ENCODE data around the gene GMCL2. TPM values are rescaled to one million over a fixed set of nuclear protein-coding genes. Genes with fewer than 3 reads are reported as not detected.

GMCL2 gene
- total and polyA plus RNA-seq, 9 of the 15 experiments (the other 6 are each of a cell fraction or from before 2014, with no cell fraction given), result 0.04 TPM; not detected in 8

DNA sequence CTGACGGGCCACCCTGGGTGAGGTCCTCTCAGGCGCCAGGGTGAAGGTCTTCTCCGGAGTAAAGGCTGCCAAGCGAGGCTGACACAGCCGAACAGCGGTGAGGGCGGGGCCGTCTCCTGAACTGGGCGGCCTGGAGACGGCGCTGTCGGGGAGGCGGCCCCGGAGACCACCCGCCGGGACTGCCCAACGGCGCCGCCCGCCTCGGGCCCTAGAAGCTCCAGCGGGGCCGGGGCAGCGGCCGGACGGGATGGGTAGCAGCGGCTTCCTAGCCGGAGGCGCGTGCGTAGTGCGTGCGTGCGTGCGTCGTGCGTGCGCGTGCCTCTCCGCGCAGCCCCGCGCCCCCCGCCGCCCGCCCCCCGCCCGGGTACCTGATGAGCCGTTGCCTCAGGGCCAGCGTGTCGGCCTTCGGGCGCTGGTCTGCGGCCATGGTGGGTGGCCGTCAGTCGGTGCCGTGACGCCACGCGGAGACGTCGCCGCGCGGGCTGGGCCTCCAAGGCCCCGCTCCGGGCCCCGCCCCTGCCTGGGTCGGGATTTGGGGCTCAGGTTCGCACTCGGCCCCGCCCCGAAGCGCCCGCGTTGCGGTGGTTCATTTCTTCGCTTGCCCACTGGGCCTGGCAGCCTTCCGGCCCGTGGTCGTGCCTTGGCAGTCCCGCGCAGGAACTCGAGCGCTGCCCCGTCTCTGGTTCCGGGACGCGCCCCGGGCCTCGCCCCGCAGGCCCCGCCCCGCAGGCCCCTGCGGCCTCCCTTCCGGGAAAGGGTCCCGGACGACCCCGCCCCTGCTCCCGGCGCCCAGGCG, 45.2 kb upstream of the GMCL2 start, which contains the start of gene PHYKPL (continued):
- no peak for TF ChIP-seq PHB (CRISPR knock-in tag; IDR thresholded peaks at IDR 0.05)
- TF ChIP-seq, protein P1, sequence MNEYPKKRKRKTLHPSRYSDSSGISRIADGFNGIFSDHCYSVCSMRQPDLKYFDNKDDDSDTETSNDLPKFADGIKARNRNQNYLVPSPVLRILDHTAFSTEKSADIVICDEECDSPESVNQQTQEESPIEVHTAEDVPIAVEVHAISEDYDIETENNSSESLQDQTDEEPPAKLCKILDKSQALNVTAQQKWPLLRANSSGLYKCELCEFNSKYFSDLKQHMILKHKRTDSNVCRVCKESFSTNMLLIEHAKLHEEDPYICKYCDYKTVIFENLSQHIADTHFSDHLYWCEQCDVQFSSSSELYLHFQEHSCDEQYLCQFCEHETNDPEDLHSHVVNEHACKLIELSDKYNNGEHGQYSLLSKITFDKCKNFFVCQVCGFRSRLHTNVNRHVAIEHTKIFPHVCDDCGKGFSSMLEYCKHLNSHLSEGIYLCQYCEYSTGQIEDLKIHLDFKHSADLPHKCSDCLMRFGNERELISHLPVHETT (CRISPR knock-in tag; conservative IDR thresholded peaks at IDR 0.05 in 1 of 2, IDR thresholded peaks at IDR 0.05 in 1 of 2), result peak in 1 of 2 experiments; percentile 72; a peak in 2 of 4 replicates
- peak; percentile 84 for TF ChIP-seq U2AF1 (optimal IDR thresholded peaks at IDR 0.05; ENCODE audit: low read depth, low read length)
- no peak for TF ChIP-seq TRIM24 (IDR thresholded peaks at IDR 0.05)
- peak in 2 of 3 experiments; percentile 58 to 73 for TF ChIP-seq YY1 (IDR thresholded peaks at IDR 0.05; ENCODE audit: borderline replicate concordance in 1 of 3, control insufficient read depth in 1 of 3, extremely low read depth in 1 of 3, insufficient read depth in 3 of 3, insufficient read length in 1 of 3, insufficient replicate concordance in 2 of 3, low read depth in 1 of 3, low read length in 2 of 3)
- TF ChIP-seq, protein P2, sequence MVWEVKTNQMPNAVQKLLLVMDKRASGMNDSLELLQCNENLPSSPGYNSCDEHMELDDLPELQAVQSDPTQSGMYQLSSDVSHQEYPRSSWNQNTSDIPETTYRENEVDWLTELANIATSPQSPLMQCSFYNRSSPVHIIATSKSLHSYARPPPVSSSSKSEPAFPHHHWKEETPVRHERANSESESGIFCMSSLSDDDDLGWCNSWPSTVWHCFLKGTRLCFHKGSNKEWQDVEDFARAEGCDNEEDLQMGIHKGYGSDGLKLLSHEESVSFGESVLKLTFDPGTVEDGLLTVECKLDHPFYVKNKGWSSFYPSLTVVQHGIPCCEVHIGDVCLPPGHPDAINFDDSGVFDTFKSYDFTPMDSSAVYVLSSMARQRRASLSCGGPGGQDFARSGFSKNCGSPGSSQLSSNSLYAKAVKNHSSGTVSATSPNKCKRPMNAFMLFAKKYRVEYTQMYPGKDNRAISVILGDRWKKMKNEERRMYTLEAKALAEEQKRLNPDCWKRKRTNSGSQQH (CRISPR knock-in tag; IDR thresholded peaks at IDR 0.05), result no peak
- TF ChIP-seq, protein P3, sequence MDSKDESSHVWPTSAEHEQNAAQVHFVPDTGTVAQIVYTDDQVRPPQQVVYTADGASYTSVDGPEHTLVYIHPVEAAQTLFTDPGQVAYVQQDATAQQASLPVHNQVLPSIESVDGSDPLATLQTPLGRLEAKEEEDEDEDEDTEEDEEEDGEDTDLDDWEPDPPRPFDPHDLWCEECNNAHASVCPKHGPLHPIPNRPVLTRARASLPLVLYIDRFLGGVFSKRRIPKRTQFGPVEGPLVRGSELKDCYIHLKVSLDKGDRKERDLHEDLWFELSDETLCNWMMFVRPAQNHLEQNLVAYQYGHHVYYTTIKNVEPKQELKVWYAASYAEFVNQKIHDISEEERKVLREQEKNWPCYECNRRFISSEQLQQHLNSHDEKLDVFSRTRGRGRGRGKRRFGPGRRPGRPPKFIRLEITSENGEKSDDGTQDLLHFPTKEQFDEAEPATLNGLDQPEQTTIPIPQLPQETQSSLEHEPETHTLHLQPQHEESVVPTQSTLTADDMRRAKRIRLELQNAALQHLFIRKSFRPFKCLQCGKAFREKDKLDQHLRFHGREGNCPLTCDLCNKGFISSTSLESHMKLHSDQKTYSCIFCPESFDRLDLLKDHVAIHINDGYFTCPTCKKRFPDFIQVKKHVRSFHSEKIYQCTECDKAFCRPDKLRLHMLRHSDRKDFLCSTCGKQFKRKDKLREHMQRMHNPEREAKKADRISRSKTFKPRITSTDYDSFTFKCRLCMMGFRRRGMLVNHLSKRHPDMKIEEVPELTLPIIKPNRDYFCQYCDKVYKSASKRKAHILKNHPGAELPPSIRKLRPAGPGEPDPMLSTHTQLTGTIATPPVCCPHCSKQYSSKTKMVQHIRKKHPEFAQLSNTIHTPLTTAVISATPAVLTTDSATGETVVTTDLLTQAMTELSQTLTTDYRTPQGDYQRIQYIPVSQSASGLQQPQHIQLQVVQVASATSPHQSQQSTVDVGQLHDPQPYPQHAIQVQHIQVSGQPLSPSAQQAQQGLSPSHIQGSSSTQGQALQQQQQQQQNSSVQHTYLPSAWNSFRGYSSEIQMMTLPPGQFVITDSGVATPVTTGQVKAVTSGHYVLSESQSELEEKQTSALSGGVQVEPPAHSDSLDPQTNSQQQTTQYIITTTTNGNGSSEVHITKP (IDR thresholded peaks at IDR 0.05; ENCODE audit: partially characterized antibody), result no peak
- TF ChIP-seq GTF2E2 (tag; IDR thresholded peaks at IDR 0.05), result no peak
- no peak for TF ChIP-seq ZNF589 (CRISPR knock-in tag; IDR thresholded peaks at IDR 0.05; ENCODE audit: low read depth)
- TF ChIP-seq RFX1 (IDR thresholded peaks at IDR 0.05), result no peak
- no peak for TF ChIP-seq NR2C1 (IDR thresholded peaks at IDR 0.05)
- no peak for TF ChIP-seq NR2C1 (tag; IDR thresholded peaks at IDR 0.05)
- TF ChIP-seq MAFF (IDR thresholded peaks at IDR 0.05; ENCODE audit: low read length), result no peak
- TF ChIP-seq NFIX (CRISPR knock-in tag; IDR thresholded peaks at IDR 0.05; ENCODE audit: low read depth), result no peak
- no peak for TF ChIP-seq SAP30 (IDR thresholded peaks at IDR 0.05; ENCODE audit: borderline replicate concordance, insufficient read depth, low read depth, low read length, poor library complexity, severe bottlenecking)
- TF ChIP-seq KAT7 (CRISPR knock-in tag; IDR thresholded peaks at IDR 0.05; ENCODE audit: borderline replicate concordance), result no peak
- TF ChIP-seq SIN3B (IDR thresholded peaks at IDR 0.05; ENCODE audit: low read depth), result 0 out of 2 replicates have a peak, but pooled peaks have one; percentile 19
- no peak for TF ChIP-seq DIDO1 (tag; IDR thresholded peaks at IDR 0.05; ENCODE audit: low read depth)
- no peak for TF ChIP-seq HDAC6 (IDR thresholded peaks at IDR 0.05; ENCODE audit: low read depth, low read length)
- TF ChIP-seq FUS (optimal IDR thresholded peaks at IDR 0.05; ENCODE audit: low read depth, low read length), result peak; percentile 30
- no peak for TF ChIP-seq ZNF311 (CRISPR knock-in tag; IDR thresholded peaks at IDR 0.05)

All from K562 (cell line).